MM.1S (cell line): ENCODE measurements around the gene FBP1.
A peak's percentile ranks its signal among the peaks of the same experiment; 100 is the strongest.

Source experiments
- EZH2 ChIP-seq: fragments of 300-600 bp; sonication (generic); optimal IDR thresholded peaks from 2 replicates; pipeline ENCODE3; 2017; ENCODE audit warnings: low read depth, mild to moderate bottlenecking, antibody characterized with exemption, low read length, mixed read lengths
- TF ChIP-seq, protein P1 (sequence below): fragments of 300-600 bp; sonication (generic); IDR thresholded peaks from 2 replicates; pipeline ENCODE4 v1.5.1; 2016; ENCODE audit warnings: antibody characterized with exemption, low read length, mixed read lengths

DNA sequence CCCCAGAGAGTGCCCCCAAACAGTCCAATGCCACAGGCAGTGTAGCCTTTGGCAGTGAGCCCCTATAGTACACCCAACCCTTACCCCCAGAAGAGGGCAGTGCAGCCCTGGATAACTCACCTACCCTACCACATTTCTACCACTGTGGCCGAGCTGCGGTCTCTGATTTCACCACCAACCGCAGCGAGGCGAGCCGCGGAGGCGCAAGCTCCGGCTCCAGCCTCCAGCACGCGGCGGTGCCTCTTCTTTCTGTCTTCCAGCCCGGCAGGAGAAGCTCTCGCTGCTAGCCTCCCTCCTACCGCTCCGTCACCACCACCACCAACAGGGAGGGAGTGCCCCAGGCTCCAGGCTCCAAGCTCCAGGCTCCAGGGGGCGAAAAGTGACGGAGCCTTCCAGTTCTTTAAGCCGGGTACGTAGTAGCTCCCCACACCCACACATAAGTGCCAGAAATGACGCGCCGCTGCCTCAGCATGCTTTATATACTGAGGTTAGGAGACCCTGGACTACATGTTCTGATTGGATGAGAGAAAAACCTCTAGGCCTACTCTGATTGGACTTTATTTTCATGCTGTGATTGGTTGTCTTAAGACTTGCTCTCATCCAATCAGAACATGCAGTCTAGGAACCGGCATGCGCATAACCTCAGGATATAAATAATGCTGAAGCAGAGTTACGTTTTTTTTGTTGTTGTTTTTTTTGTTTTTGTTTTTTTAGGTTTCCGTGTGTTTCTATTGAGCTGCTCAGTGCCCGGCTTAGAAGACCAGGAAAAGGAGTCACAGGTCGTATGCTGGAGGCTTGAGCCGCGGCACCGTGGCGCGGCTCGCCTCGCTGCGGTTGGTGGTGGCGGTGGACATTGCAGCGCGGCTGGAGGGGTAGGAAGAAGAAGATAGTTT, 84.6 kb downstream of the FBP1 start, which contains the start of gene PCAT7:
- TF ChIP-seq, protein P1, sequence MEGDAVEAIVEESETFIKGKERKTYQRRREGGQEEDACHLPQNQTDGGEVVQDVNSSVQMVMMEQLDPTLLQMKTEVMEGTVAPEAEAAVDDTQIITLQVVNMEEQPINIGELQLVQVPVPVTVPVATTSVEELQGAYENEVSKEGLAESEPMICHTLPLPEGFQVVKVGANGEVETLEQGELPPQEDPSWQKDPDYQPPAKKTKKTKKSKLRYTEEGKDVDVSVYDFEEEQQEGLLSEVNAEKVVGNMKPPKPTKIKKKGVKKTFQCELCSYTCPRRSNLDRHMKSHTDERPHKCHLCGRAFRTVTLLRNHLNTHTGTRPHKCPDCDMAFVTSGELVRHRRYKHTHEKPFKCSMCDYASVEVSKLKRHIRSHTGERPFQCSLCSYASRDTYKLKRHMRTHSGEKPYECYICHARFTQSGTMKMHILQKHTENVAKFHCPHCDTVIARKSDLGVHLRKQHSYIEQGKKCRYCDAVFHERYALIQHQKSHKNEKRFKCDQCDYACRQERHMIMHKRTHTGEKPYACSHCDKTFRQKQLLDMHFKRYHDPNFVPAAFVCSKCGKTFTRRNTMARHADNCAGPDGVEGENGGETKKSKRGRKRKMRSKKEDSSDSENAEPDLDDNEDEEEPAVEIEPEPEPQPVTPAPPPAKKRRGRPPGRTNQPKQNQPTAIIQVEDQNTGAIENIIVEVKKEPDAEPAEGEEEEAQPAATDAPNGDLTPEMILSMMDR = peak; percentile 73
- TF ChIP-seq EZH2 = no peak
